GM19193 (cell line): ENCODE data around the gene CACTIN.

Experiments
- POLR2A ChIP-seq: IDR thresholded peaks from 4 replicates; pipeline ENCODE4 v1.6.1; 2011; ENCODE audit not compliant: insufficient read depth, insufficient read length; ENCODE audit errors: extremely low read depth

The CACTIN gene

DNA sequence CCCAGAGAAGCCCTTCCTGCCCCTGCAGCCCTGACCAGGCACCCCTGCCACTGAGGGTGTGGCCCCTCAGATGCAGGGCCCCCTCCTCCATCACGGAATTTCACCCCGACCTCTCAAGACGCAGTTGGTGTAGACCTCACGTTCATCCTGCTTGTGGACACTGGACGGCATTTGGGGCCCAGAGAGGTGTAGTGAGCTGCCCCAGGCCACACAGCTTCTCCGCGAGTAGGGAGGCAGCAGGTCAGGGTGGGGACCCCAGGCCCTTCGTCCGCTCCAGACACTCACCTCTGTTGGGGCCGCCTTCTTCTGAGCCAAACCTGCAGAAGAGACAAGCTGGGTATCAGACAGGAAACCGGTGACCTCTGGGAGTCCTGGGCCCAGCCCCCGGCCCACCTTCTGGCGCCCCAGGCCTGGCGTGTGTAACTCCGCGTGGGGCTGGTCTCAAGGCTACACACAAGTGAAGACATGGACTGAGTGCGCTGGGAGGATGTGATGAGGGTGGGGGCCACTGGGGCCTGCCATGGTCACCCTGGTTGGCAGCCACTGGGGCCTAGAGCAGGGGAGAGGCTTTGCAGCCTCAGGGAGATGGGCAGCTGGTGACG lies 40.5 kb upstream of the CACTIN start:
- no peak for TF ChIP-seq POLR2A

DNA sequence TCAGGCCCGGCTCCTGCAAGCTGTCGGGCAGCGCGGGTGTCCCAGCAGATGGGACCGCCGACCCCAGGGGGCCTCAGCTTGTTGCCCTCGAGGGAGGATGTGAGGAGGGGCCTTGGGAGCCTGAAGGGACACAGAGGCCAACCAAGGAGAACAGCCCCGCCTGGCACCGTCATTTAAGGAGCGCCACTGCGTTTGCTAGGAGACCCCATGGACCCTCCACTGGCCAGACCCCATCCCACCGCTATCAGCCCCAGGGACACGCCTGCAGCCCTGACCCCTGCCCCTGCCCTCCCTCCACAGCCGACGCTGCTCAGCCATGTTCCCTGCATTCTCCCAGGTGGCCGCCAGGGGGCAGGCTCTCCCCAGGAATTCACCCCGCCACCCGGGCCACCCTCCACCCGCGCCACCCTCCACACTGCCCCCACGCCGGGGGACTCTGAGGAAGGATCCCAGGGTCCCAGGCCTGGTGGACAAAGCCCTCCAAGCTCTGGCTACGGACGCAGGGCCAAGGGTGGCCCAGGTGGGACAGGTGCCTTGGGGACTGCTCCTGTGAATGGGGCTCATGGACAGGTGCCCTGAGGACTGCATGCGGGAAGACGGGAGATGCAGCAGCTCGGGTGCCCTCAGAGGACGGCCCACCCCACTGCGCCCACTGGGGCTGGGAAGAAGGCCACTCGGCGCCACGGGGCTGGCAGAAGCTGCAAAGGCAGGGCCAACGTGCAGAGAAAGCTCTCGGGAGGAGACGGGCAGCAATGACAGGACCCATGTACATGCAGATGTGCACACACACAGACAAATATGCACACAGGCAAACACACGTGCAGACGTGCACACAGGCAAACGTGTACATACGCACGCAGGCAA lies 39.3 kb upstream of the CACTIN start:
- no peak for TF ChIP-seq POLR2A

DNA sequence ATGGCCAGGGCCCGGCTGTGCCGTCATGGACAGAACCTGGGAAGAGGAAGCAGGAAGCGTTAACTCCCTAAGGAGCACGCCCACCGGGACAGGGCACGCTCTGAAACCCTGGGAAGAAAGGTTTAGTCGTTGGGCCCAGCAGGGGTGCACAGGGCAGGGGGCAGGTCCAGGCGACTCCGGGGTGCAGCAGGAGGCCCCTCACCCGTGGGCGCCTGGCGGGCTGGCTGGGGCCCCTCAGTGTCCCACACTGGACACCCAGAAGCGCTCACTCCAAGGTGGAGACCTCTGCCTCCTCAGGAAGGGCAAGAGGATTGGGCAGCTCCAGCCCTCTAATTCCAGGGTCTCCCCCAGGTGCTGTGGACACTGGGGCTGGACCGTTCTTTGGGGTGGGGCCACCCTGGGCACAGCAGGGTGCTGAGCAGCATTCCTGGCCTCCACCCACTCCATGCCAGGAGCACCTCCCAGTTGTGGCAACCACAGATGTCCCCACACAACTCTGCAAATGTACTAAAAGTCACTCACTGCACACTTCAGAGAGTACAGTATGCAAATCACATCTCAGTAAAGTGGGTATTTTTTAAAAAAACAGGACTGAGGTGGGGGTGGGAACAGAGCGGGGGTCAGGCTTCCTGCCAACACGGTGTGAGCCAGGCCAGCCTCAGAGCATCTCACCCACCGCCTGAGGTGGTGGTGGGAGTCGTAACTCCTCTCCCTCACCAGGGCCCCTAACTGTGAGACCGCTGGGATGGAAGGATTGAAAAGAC lies 38.5 kb upstream of the CACTIN start:
- TF ChIP-seq POLR2A: no peak

DNA sequence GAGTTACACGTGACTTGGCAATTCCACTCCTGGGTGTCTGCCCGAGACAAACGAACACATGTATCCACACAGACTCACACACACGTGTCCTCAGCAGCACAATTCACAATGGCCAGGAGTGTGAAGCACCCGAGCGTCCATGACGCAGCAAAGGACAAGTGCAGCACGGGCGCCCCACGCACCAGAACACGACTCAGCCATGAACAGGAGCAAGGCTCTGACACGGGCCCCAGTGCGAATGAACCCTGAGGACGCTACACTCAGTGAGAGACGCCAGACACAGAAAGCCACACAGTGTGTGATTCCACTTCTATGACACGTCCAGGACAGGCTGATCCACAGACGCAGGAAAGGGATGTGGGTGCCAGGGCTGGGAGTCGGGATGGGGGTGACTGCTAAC lies 37.2 kb upstream of the CACTIN start:
- TF ChIP-seq POLR2A: no peak

DNA sequence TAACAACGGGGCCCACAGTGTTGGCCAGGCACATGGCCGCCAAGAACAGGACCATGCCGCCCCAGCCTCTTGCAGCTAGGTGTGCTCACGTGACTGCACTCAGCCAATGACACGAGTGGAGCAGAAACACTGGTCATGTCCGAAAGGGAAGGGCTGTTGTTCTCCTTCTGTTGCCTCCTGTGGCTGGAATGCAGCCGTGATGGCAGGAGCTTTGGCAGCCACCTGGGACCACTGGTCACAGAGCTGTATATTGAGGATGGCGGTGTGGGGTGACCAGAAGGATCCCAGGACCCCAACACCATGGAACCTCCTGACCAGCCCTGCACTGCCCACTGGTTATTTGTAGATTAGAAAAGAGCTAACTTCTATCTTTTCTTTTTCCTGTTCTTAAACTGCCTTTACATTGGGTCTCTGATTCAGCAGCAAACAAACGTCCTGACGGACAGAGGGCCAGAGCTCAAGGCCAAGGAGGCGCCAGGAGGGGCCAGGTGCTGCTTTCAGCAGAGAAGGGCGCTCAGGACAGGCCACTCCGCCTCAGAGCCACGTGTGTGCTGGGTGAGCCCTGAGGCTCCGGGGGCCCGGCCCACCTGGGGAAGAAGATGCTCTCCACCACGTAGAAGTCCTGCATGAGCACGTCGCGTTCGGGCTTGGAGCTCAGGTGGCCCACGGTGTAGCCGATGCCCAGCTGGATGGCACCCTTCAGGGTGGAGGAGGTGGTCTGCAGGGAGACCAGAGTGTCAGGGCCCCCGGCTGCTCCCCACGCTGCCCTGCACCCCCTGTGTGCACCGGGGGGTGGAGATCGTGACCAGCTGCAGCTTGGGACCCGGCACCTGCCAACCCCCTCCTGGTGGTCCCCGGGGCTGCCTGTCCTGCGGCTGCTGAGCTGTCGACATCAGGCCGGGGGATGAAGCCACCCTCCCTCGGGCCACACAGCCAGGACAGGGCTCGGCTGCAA lies 35.0 kb upstream of the CACTIN start:
- TF ChIP-seq POLR2A: no peak

DNA sequence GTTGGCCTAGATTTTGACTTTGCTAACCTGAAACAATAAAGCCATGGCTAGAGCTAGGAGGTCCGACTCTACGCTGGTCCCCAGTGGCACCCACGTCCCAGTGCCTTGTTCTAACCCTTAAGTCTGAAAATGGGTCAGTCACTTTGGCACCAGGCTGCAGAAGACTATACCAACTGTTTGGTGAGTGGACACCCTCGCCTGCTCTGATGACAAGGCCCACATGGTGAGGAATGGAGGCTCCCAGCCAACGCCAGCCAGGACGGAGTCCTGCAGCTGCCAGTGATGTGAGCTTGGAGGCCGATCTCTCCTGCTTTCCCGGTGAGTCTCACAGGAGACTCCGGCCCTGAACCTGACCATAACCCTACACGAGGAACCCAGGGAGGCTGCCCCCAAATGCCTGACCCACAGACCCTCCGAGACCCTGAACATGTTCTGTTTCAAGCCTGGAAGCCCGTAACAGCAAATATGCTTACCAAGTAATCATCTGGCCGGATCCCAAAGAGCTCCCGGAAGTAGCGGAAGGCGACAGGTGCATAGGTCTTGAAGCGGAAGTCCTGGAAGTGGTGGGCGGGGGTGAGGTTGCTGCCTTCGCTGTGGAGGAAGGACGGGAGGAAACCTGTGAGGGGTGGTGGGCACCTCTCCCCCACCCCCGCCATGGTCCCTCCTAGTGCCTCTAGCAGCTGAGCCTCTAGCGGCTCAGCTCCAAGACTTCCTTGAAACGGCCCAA lies 34.1 kb upstream of the CACTIN start:
- no peak for TF ChIP-seq POLR2A

DNA sequence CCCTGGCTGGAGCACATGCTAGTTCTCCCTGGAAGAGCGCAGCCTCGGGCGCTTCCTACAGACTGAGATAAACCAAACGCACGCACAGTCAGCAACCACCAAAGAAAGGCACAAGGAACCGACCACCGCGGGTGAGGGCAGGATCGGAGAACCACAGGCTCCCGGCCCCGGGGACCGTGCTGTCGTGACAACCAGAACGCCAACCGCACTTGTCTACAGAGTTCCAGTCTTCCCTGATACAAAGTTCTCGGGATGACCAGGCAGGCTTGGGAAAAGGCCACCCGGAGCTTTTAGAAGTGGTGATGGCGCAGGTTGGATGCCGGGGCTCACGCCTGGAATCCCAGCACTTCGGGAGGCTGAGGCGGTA lies 33.1 kb upstream of the CACTIN start:
- TF ChIP-seq POLR2A: no peak

DNA sequence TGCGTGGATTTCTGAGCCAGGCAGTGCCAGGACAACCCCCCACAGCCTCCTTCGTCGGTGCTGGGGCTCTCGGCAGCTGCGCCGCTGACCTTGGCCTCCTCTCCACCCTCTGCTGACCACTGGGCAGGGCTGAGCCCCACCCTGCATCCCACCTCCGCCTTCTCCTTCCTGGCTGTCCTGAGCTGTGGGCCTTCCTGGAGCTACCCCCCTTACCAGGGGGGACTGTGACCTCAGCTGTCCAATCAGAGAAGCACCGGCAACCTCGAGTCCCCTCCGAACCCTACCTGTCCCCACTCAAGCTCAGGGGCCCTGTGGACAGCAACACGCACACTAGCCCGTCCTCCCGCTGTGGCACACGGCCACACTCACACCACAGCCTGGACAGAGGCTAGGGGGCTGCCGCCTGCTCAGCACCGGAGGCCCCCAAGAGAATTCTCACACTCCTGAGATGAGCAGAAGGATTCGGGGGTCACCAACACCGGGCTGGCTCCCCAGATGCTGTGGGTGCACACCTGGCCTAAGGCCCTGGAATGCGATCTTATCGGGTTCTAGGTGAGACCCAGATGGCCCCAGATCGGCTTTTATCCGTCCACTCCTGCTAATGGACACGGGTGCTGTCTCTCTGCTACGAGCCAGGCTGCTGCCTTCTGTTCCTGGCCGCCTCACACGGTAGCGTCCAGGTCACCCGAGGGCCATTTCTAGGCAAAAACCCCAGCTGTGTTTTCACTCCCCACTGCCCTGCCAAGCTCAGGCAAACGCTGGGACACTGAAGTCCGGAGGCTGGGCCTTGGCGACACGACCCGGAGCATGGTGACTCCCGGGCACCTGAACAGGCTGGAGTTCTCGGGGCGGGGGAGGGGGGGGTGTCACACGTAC lies 32.5 kb upstream of the CACTIN start:
- no peak for TF ChIP-seq POLR2A

DNA sequence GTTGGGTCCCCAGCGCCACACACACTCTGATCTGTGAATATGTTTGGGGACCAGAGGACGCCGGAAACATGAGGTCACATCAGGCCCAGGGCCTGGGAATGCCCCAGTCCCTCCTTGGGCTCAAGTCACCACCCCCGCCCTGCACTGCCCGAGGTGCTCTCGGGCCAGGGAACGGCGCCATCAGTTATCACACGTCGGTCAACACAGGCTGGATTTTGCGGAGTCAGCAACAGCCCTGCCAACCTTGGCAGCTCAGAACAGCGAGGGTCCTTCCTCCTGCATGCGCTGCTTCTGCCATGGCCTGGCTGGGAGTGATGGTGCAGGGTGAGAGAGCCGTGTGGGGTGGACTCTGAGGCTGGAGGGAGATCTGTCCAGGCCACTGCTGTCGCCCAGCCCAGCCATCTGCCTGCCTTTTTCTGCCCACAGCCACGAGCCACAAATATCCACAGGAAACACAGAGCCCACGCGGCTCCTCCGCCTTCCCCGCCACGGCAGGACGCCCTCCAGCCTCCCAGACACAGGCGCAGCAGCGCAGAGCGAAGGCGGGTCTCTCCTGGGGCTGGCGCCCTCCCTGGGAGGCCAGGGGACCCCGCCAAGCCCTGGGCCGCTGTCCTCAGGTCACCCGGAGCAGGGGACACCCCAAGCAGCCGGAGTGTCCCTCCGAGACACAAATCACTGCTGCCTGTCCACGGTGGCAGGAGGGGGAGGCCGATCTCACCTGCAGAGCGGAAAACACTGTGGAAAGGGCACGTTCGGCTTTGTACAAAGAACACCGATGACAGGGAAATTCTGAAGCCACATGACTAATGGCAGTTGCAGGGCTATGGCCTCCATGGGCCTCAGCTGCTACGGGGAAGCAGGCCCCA lies 31.6 kb upstream of the CACTIN start:
- no peak for TF ChIP-seq POLR2A

DNA sequence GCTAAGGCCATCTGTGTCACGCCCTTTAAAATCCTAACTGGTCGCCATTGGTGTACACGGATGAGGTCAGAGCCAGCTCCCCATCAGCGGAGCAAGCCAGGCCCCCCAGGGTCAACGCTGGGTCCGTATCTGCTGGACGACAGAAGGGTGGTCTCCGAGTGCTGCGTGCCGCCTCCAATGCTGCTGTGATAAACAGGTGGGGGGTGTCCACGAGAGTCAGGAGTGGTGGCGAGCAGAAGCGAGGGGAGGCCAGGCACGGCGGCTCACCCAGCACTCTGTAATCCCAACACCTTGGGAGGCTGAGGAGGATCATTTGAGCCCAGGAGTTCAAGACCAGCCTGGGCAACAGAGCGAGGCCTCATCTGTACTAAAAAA lies 30.8 kb upstream of the CACTIN start:
- no peak for TF ChIP-seq POLR2A

DNA sequence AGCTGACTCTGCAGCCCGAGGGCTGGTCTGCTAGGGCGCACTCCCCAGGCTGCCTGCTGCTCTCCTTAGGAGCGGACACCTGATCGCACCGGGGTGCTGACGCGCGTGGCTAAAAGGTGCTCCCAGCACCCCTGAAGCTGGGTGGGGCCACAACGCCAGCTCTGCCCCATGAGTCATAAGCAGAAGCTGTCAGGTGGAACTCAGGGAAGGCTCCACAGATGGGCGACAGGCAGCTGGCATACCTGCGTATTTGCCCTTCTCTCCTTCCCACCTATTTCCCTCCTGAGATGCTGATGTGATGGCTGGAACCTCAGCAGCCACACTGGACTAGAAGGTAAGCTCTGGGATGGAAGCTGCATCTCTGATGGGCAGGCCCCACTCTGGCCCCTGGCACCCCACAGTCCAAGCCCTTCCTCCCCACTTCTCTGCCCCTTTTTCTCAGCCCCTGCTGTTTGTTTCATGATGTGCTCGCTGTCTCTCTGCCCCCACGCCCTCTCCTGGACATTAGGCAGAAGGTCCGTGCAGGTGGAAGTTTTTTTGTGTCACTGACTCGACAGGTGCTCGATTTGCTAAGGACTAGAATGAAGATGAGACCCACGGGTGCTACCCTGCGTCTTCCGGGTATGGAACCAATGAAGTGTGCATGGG lies 30.3 kb upstream of the CACTIN start:
- TF ChIP-seq POLR2A: no peak
